ENCODE measurements around the gene RARA. TPM values are rescaled to one million over a fixed set of nuclear protein-coding genes. Genes with fewer than 3 reads are reported as not detected.
"Not testable (repeated sequence)": the region's sequence is repeated elsewhere in the genome, so short reads cannot be mapped to it uniquely, and the experiment has no call there.

RARA gene
- polyA plus RNA-seq, 3 donors from 2014 or later, result 4.6 to 12.1 (median 4.6) TPM

DNA sequence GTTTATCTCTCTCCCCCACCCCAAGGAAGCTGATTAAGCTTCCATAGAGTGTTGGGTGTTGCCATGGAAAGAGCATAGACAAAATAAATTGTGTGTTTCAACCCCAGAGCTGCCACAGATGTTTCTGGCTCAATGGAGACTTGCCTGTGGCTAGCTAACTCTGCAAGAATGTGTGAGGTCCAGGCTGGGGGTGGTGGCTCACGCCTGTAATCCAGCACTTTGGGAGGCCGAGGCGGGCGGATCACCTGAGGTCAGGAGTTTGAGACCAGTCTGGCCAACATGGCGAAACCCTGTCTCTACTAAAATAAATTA is 4.5 kb upstream of the RARA start:
- not testable (repeated sequence) for DNase-seq; H3K4me3 Mint-ChIP-seq; H3K4me1 Mint-ChIP-seq; H3K9me3 Mint-ChIP-seq; H3K27ac Mint-ChIP-seq; H3K27me3 Mint-ChIP-seq (ENCODE audit: low read depth in 3 of 3); H3K36me3 Mint-ChIP-seq

DNA sequence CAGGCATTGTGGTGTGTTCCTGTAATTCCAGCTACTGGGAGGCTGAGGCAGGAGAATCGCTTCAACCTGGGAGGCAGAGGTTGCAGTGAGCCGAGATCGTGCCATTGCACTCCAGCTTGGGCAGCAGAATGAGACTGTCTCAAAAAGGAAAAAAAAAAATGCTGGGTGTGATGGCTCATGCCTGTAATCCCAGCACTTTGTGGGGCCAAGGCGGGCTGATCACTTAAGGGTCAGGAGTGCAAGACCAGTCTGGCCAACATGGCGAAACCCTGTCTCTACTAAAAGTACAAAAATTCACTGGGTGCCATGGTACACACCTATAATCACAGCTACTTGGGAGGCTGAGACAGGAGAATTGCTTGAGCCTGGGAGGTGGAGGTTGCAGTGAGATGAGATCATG is 4.1 kb upstream of the RARA start:
- H3K4me3 Mint-ChIP-seq; H3K9me3 Mint-ChIP-seq; H3K27ac Mint-ChIP-seq; H3K4me1 Mint-ChIP-seq; H3K27me3 Mint-ChIP-seq (ENCODE audit: low read depth in 3 of 3); H3K36me3 Mint-ChIP-seq; DNase-seq: not testable (repeated sequence)

DNA sequence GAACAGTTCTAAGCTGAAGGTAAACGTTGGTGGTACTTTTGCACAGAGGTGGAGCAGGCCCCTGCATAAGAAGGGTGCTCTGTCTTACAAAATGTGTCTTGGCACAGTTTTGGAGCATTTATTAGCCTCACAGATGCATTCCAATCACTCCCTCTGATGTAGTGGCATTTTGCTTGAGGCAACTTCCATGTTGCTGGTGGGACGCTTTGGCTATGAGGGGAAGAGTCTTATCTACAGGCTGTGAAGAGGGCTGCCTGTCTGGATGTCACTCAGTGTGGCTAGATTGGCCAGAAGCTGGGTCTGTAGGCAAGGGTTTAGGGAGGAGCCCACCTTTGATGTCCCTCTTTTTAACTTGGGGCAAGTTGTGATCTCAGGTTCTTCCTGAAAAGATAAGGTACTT is 2.6 kb upstream of the RARA start:
- Mint-ChIP-seq H3K4me1 (peaks cover 7 to 9% of the 10 kb centered on the region in 2 donors), H3K4me3 (no peak overlapping the region), H3K27ac (peak overlapping the region in 1 of 6 donors; percentile 35), H3K9me3 (no peaks in the 10 kb centered on the region), H3K27me3 (ENCODE audit: low read depth in 3 of 3) (peaks cover 0 to 3% (median 0%) of the 10 kb centered on the region in 3 donors), H3K36me3 (no peaks in the 10 kb centered on the region)
- DNase-seq, result no peak

DNA sequence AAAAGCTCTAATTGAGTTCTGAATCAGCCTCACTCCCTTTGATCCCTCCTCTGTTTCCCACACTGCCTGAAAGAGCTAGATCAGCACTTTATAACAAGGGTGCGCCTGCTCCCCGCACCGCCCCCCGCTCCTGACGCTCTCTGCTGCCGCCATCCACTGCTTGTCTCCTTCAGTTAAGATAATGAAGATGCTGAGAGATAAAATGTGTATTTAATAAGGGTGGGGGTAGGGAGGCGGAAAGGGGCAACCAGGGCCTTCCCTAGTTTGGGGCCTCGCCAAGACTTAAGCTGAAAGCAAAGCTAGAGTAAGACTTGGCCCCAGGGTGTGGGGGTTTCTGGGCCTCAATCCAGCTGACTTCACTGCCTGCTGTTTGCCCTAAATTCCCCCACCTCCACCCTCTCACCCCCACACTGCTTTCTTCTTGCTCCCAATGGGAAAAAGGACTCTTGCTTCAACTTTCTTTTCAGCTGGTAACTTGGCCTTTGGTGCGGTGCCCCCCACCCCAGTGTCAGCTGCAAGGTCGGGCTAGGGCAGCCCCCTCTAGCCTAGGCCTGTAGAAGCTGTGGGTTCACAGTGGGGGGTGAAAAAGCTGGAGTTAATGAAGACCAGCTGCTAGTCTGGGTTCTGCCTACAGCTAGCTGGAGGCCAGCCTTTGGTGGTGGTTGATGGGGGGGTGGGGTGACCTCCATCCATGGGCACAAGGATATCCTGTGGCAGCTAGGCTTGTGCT is 1.8 kb upstream of the RARA start:
- DNase-seq, result no peak
- H3K9me3 Mint-ChIP-seq, result no peaks in the 10 kb centered on the region
- H3K27me3 Mint-ChIP-seq (ENCODE audit: low read depth in 3 of 3), result peaks cover 0 to 3% (median 0%) of the 10 kb centered on the region in 3 donors
- no peak overlapping the region for H3K27ac Mint-ChIP-seq
- peaks cover 7 to 9% of the 10 kb centered on the region in 2 donors for H3K4me1 Mint-ChIP-seq
- H3K4me3 Mint-ChIP-seq, result no peak overlapping the region
- H3K36me3 Mint-ChIP-seq, result no peaks in the 10 kb centered on the region

DNA sequence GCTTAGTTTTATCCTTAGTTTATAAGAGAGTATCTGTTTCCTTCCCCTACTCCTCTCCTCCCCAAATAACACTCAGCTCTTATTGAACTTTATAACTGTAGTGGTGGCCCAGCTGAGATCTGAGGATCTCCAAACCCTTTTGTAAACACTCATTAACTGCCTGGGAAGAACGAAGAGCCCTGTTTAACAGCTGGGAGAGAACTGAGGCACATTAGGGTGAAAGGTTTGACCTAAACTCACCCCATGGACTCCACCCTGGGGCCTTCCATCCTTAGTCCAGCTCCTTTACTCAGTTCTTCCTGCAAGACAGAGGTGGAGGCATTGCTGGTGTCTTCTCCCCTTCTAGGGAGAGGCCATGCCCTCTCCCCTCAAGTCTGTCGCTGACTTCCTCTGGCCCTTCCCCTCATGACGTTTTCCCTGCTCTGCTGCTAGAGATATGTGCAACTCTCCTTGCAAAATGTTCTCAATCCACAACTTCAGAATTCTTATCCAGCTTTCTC is 1.2 kb upstream of the RARA start:
- no peaks in the 10 kb centered on the region for H3K9me3 Mint-ChIP-seq
- H3K36me3 Mint-ChIP-seq, result no peaks in the 10 kb centered on the region
- H3K4me1 Mint-ChIP-seq, result peaks cover 7 to 8% of the 10 kb centered on the region in 2 donors
- H3K27me3 Mint-ChIP-seq (ENCODE audit: low read depth in 3 of 3), result peaks cover 0 to 2% (median 0%) of the 10 kb centered on the region in 3 donors
- H3K4me3 Mint-ChIP-seq, result no peak overlapping the region
- no peak for DNase-seq
- no peak overlapping the region for H3K27ac Mint-ChIP-seq

DNA sequence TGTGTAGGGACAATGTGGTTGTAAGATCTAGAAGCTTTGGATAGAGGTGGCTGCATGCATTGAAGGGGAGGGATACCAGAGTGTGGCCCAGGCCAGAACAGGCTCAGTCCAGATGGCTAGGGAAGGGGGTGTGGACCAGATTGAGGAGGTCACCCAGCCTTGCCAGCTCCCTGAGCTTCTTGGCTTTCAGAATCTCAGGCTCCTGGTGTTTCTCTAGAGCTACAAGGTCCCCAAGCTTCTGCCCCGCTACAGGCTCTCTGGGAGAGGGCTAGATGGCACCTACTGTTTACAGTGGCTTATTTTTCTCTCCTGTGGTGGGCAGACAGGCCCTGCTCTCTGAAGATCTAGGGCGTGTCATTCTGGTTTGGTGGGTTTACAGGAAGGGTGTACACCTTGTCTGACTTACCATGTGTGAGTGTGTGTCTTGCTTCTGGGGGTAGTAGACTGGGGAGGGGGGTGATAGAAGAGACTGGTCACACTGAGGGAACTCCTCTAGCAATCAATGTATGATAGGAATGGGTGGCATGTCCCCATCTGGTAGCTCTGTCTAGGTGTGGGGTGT is 1.1 kb downstream of the RARA start:
- Mint-ChIP-seq H3K27me3 (ENCODE audit: low read depth in 3 of 3) (peaks cover 0 to 2% (median 2%) of the 10 kb centered on the region in 3 donors), H3K27ac (peak overlapping the region in 2 of 6 donors; percentile 67 to 83), H3K4me3 (no peak overlapping the region), H3K9me3 (no peaks in the 10 kb centered on the region), H3K36me3 (no peaks in the 10 kb centered on the region), H3K4me1 (peaks cover 17 to 18% of the 10 kb centered on the region in 2 donors)
- DNase-seq, result peak in 1 of 3 donors; percentile 31

DNA sequence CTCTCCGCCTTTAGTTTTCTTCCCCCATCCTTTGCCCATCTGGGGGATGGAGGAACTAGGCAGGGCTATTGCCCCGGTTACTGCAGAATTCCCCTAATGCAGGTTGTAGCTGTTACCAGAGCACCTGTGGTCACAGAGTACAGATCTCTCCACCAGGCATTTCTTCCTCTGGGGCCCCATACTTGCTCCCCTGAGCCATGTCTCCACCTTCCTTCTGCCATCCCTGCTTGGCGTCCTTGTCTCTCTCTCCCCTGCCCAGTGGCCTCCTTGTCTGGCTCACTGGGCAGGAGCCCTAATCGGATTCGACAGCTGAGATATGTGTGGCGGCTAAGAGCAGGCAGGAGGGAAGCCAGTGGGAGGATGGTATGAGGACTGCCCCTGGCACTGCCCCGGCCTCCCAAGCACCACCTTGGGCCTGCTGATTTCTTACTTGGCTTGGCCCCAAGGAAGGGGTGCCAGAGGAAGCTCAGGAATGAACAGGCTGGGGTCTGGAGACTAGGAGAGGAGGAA is 2.0 kb downstream of the RARA start:
- Mint-ChIP-seq H3K27ac (peak overlapping the region in 5 of 6 donors; percentile 35 to 71 (median 47)), H3K36me3 (no peaks in the 10 kb centered on the region), H3K27me3 (ENCODE audit: low read depth in 3 of 3) (peaks cover 0 to 2% (median 2%) of the 10 kb centered on the region in 3 donors), H3K4me3 (peak overlapping the region in 1 of 5 donors; percentile 62), H3K4me1 (peaks cover 23 to 27% of the 10 kb centered on the region in 2 donors), H3K9me3 (no peaks in the 10 kb centered on the region)
- DNase-seq, result no peak

DNA sequence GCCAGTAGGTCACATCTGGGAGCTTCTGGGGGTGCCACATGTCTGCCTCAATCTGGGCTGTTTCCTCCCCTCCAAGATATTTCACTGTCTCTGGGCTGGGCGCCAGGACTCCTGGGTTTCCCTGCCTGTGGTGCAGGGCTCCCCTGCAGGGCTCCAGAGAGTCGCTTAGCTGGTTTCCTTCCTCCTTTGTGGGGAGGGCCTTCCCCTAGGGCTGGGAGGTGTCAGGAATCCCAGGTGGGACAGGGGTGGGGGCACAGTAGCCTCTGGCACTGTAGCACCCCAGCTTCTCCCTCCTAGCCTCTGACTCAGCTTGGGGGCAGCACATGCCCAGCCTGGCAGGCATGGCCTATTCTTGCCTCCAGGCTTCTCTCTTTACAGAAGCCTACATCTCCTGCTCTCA is 2.6 kb downstream of the RARA start:
- peaks cover 27 to 33% of the 10 kb centered on the region in 2 donors for H3K4me1 Mint-ChIP-seq
- peak overlapping the region in 4 of 5 donors; percentile 43 to 65 (median 54) for H3K4me3 Mint-ChIP-seq
- peak overlapping the region in 4 of 6 donors; percentile 14 to 71 (median 56) for H3K27ac Mint-ChIP-seq
- no peaks in the 10 kb centered on the region for H3K36me3 Mint-ChIP-seq
- peaks cover 0 to 2% (median 2%) of the 10 kb centered on the region in 3 donors for H3K27me3 Mint-ChIP-seq (ENCODE audit: low read depth in 3 of 3)
- DNase-seq, result no peak
- no peaks in the 10 kb centered on the region for H3K9me3 Mint-ChIP-seq

DNA sequence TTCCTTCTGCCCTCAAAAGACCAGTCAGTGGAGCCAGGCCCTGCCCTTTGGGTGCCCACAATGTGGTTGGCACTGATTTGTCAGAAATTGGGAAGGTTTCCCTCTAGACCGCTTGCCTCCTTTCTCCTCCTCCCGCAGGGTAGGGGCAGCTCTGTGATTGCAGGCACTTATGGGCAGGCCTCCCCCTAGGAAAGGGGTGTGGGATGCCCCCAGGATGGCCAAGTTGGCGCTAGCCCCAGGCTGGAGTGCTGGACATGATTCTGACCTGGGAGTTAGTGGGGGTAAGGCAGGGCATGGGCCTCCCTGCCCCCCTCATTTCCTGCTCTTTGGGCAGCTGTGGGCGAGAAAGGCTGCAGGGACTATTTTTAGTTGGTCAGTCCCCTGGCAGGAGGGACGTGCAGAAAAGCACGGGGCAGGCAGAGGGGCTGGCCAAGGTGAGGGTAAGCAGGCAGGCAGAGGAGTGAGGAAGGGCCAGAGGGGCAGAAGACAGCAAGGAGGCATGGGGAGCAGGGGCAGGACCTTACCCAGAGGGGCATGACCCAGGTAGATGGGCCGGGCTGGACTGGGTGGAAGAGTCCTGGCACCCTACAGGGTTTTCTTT is 3.3 kb downstream of the RARA start:
- Mint-ChIP-seq H3K4me1 (peaks cover 29 to 36% of the 10 kb centered on the region in 2 donors), H3K36me3 (no peaks in the 10 kb centered on the region), H3K27ac (peak overlapping the region in 3 of 6 donors; percentile 37 to 86 (median 65))

DNA sequence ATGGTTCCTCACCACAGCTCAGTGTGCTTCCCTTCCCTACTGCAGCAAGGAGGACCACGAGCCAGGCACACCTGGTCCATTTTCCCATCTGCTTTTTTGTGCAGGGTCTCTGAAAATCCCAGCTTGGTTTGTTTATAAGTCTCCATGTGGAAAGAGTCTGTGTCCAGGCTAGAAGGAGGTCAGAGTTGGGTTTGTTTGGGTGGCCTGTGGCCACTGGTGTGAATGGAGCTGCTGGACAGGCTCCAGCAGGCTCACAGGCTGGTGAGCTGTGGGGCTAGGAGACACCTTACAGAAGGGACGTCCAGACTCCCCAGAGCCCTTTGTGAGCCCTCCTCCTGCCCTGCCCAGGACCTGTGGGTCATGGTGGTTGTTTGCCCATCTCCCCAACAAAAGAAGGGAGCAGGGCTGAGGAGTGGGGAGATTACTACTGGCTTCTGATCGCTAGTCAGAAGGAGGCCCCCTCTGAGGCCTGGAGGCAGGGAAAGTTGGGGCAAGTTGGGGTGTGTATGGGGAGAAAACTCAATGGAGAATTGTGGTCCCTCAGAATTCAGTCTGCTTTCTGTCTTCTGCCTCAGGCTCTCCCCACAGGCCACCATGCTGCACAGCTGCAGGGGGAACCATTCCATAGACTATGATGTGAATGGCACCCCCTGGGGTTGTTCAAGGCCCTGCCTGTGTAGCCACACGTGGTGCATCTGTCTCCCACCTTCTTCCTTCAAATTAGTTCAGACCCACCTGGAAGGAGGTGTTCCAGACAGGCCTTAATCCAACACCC is 4.1 kb downstream of the RARA start:
- Mint-ChIP-seq H3K9me3 (no peaks in the 10 kb centered on the region), H3K27me3 (ENCODE audit: low read depth in 3 of 3) (peaks cover 3 to 8% (median 6%) of the 10 kb centered on the region in 3 donors), H3K36me3 (no peaks in the 10 kb centered on the region), H3K4me3 (peak overlapping the region in 2 of 5 donors; percentile 14 to 21), H3K27ac (peak overlapping the region in 3 of 6 donors; percentile 43 to 88 (median 46)), H3K4me1 (peaks cover 36 to 44% of the 10 kb centered on the region in 2 donors)
- no peak for DNase-seq

More for the DNA sequence above, 3.3 kb downstream of the RARA start:
- peaks cover 0 to 2% (median 2%) of the 10 kb centered on the region in 3 donors for H3K27me3 Mint-ChIP-seq (ENCODE audit: low read depth in 3 of 3)
- peak overlapping the region; percentile 19 to 65 (median 45) for H3K4me3 Mint-ChIP-seq
- no peaks in the 10 kb centered on the region for H3K9me3 Mint-ChIP-seq
- no peak for DNase-seq

DNA sequence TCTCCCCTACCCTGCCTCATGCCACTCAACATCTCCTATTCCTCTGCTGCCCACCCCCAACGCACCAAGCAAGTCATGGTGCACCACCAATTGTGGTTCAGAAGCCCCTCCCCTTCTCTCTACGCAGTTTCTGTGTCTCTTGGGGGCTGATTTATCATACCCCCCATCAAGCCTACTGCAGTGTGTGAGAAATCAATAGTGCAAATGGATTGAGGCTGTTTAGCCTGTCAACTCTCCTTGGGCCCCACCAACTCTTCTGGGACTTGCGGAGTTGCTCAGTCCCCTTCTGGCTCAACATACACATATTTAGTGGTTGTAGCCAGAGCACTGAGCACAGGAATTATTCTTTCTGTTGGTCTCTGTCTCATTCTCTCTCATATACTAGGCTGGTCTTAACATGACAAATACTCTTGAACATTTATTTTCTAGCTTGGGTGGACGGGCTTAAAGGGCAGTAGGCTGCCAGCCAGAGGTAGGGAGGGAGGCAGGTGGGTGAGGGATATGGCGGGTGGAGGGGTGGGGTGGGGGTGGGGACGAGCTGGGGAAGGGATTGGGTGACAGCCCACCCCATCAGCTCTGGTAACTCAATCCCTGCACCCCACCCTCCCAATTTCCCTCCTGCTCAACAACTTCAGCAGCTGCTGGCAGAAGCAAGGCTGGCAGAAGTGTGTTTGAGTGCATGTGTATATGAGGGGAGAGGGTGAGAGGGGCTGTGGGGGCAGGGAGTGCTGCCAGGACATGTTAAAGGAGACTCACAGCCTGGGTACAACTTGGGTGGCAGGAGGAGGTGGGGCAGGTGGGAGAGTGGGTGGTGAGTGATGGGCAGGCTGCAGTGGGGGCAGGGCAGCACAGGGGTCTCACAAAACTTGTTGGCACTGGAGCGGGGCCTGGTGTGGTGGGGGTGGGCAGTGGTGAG is 4.9 kb downstream of the RARA start:
- peak overlapping the region in 1 of 5 donors; percentile 26 for H3K4me3 Mint-ChIP-seq

DNA sequence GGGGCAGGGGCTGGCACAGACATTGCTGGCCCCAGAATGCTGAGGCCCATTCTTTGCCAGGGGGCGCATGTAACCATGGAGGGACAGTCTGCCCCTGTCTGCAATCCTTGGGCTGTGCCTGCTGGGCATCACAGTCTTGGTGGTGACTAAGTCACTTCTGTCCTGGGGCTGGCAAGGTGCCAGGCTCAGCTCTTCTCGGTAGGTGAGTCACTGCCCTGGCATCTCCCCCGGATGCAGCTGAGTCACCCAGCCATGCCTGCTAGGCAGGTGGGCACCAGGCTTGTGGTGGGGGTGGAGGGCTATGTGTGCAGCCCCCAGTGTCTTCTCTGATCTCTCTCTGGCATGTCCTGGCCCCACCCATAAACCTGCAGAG is 5.6 kb downstream of the RARA start:
- H3K27ac Mint-ChIP-seq, result peak overlapping the region; percentile 34 to 94 (median 81)
- H3K4me3 Mint-ChIP-seq, result peak overlapping the region in 1 of 5 donors; percentile 26
- H3K36me3 Mint-ChIP-seq, result no peaks in the 10 kb centered on the region
- DNase-seq, result peak; percentile 63 to 77 (median 67)
- no peaks in the 10 kb centered on the region for H3K9me3 Mint-ChIP-seq
- peaks cover 48 to 58% of the 10 kb centered on the region in 2 donors for H3K4me1 Mint-ChIP-seq
- H3K27me3 Mint-ChIP-seq (ENCODE audit: low read depth in 3 of 3), result peaks cover 6 to 13% (median 12%) of the 10 kb centered on the region in 3 donors

More for the DNA sequence above, 4.9 kb downstream of the RARA start:
- Mint-ChIP-seq H3K9me3 (no peaks in the 10 kb centered on the region), H3K27ac (peak overlapping the region in 3 of 6 donors; percentile 43 to 94 (median 85)), H3K4me1 (peaks cover 41 to 52% of the 10 kb centered on the region in 2 donors), H3K36me3 (no peaks in the 10 kb centered on the region), H3K27me3 (ENCODE audit: low read depth in 3 of 3) (peaks cover 3 to 12% (median 9%) of the 10 kb centered on the region in 3 donors)
- no peak for DNase-seq
